Stimulated activated CD4-positive, alpha-beta T cell treated with anti-CD3 and anti-CD28 coated beads, Interleukin-12 subunit alpha, Interleukin-12 subunit beta, amount 100 ng/mL, for 48 hours (primary cell): ENCODE measurements around the gene DIO1.

Experiments used
- DNase-seq, 3 donors: peaks; one replicate each; pipeline ENCODE4 v3.0.0-alpha.2; 2020; ENCODE audit warnings: low read depth in 2 of 3, low spot score in 1 of 3

Gene DIO1

GRCh38 chr1:53938136-53938830, 44.3 kb downstream of the DIO1 start:
- DNase-seq: no peak

GRCh38 chr1:53942127-53942957, 48.4 kb downstream of the DIO1 start:
- no peak for DNase-seq

- DNase-seq: no peak
Observed at GRCh38 chr1:53943090-53943489, 49.1 kb downstream of the DIO1 start.

GRCh38 chr1:53943490-53944043, 49.6 kb downstream of the DIO1 start:
- DNase-seq: no peak

- no peak for DNase-seq
Observed at GRCh38 chr1:53944469-53945182, 50.6 kb downstream of the DIO1 start.

GRCh38 chr1:53945183-53945432, 51.1 kb downstream of the DIO1 start:
- no peak for DNase-seq

- DNase-seq: peak; percentile 97 to 100 (median 97)
Observed at GRCh38 chr1:53945433-53946251, 51.7 kb downstream of the DIO1 start, which contains the start of gene IFT25. Gene IFT25 (minus strand): TSS chr1:53945699. CDS start chr1:53940082, 5,617 bp downstream.

GRCh38 chr1:53946252-53947171, 52.5 kb downstream of the DIO1 start, which contains the start of gene LRRC42:
Gene LRRC42 (plus strand): TSS chr1:53946350. CDS start chr1:53952000, 5,650 bp downstream.
- no peak for DNase-seq

GRCh38 chr1:53947172-53947907, 53.4 kb downstream of the DIO1 start:
- no peak for DNase-seq

GRCh38 chr1:53948291-53948690, 54.3 kb downstream of the DIO1 start:
- DNase-seq: no peak

- peak in 2 of 3 donors; percentile 16 to 24 for DNase-seq
Observed at GRCh38 chr1:53949023-53949990, 55.3 kb downstream of the DIO1 start.

GRCh38 chr1:53951697-53952096, 57.7 kb downstream of the DIO1 start:
- no peak for DNase-seq

GRCh38 chr1:53954128-53954527, 60.1 kb downstream of the DIO1 start:
- no peak for DNase-seq

GRCh38 chr1:53956308-53957168, 62.6 kb downstream of the DIO1 start:
- no peak for DNase-seq

- DNase-seq: no peak
Observed at GRCh38 chr1:53957194-53957818, 63.3 kb downstream of the DIO1 start.

- DNase-seq: peak in 1 of 3 donors; percentile 43
Observed at GRCh38 chr1:53959664-53960250, 65.8 kb downstream of the DIO1 start.
